Measurements from ENCODE around the gene HOXA13.

Gene HOXA13

DNA sequence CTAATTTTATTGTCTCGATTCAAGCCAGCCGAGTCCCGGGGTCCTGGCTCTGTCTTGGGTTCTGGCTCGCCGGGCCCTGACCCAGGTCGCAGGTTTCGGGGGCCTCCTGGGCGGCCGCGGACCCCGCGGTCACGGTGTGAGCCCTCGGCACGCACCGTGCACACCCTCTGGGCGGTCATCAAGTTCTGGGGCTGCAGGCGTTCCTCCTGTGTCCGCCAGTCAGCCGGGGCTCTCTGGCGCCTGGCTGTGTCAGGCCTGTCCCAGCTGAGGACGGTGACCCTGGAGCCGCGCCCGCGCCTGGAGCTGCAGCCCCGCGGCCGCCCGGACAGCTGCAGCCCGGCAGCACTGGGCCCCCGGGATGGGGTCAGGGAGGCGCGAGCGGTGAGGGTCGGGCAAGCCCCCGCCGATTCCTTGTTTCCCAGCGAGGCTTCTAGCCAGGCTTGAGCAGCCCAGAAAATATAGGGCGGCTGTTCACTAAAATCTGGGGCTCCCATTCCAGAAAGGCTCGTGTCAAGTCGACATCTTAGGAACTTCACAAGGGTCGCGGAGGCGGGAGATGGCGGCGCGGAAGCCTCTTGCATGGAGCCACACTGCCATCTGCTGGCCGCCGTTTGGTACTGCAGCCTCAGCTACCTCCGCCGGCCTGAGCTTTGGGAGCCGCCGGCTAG is 39.2 kb downstream of the HOXA13 start:
- peak; percentile 62 to 70 for DNase-seq (ENCODE audit: extremely low read depth in 1 of 2, low read depth in 1 of 2)

- DNase-seq (ENCODE audit: extremely low read depth in 1 of 2, low read depth in 1 of 2), result no peak
Observed at GRCh38 chr7:27160145-27160545, 39.7 kb downstream of the HOXA13 start.

DNA sequence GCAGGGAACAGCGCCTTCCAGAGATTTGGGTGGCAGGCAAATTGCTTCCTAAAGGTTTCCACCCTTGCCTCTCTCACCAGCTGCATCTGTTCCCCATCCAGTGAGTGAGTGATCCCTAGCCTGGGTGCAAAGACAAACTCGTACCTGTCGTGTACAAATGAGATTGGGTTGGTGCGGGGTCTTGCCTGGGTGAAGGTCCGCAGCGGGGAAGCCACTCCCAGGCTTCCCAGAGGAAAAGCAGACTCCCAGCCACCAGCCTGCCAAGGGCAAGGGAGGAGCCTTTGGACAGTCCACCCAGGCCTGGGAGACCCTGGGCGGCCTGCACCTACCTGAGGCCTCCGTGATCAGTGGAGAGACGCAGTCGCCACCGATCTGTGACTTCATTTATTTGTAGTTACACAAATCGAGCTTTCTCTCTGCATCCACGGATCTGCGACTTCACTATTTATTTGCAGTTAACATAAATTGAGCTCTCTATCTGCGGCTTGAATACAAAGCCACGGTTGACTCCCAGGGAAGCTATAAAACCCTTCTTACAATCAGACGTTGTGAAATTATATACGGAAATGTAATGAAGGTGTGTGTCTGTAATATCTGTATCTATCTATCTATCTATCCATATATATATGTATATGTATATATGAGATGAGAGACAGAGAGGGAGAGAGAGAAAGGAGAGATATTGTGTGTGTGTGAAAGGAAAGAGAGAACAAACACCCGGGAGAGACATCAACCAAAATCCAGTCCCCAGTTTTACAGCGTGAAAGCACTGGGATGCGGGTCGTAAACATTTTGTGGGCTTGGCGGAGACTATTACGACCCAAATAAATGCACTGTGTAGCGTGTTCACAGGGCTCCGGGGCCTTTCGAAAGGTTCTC is 40.4 kb downstream of the HOXA13 start:
- no peak for DNase-seq (ENCODE audit: extremely low read depth in 1 of 2, low read depth in 1 of 2)

- no peak for DNase-seq (ENCODE audit: extremely low read depth in 1 of 2, low read depth in 1 of 2)
Observed at GRCh38 chr7:27158436-27159265, 41.2 kb downstream of the HOXA13 start.

DNA sequence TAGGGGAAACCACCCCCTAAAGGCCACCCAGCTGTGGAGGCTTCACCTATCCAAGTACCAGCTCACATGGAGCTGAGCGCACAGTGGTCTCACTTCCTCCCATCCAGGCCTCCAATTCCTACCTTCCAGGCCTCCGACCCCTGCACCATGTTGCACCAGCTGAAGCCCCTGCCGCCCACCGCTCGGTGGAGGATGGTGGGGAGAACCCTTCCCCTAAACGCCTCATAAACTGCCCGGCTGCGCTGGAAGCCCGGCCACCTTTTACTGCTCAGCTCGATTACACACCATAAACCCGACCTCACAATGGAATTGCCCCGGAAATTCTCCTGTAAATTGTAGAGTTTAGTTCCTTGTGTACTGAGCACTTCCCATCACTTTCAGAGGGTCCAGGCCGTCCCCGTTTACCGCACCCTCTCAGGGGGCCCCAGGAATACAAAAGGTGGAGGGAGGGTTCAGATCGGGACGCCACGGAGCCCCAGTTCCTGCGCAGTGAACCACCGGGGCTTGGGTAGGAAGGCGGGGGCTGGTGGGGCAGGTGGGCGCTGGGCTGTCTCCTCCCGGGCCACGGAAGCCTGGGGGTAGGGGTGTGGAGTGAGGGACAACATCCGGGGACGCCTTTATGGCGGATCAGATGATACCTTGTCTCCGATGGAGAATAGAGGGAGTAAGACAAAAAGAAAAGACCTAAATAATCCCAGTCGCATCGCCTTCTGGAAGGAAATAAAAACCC is 42.0 kb downstream of the HOXA13 start:
- DNase-seq (ENCODE audit: extremely low read depth in 1 of 2, low read depth in 1 of 2), result no peak

DNA sequence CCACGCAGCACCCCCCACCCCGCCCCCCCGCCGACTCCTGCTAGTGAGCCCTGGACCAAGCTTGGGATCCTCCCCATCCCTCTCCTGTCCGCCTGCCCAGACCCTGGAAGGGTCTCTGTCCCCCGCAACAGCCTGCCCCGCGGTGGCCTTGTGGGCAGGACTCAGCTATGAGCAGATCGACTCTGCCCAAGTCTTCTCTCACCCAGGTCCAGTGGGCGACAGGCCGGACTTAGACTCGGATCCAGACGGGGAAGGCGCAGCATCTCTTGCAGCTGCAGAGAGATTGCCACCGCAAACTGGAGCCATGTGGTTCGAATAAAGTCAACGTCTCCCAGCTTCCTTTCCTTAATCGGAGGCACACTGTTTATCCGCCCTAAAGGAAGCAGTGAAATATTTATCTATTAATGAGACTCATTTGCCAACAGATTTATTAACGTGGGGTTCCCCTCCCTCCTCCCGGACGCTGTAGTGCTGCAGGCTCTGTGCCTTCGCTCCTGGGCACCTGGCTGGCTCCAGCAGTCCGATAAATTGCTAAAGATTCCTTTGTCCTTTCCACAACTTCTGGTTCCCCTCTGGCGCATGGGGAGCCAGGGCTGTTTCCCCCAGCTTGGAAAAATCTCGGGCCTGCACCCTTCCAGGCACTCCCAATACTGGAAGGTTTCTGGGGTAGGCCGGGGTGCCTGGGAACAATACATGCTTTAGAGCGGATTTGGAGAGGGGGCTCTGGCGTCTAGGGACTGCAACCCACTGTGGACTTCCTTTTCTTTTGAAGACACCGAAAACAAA is 42.8 kb downstream of the HOXA13 start:
- no peak for DNase-seq (ENCODE audit: extremely low read depth in 1 of 2, low read depth in 1 of 2)

DNA sequence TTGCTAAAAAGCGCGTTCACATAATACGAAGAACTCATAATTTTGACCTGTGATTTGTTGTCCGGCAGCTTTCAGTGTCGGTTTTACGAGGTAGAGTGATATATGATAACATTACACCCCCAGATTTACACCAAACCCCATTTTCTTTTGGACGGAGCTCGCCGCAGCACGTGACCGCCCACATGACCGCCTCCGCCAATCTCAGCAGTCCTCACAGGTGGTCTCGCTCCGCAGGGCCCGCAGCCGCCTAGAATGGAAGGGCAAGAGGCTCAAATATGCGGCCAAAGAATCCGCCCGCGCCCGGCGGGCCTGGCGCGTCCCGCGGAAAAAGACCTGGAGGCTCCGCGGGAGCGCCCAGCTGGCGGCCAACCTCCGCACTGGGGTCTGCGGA is 43.4 kb downstream of the HOXA13 start, which contains the start of gene HOXA7:
Gene HOXA7, minus strand, starts transcription at position 168 of the 391 bp plus-strand sequence. Its CDS starts 130 bp downstream, at position 38.
- no peak for DNase-seq (ENCODE audit: extremely low read depth in 1 of 2, low read depth in 1 of 2)

GRCh38 chr7:27155816-27156507 is 43.9 kb downstream of the HOXA13 start:
- no peak for DNase-seq (ENCODE audit: extremely low read depth in 1 of 2, low read depth in 1 of 2)

DNA sequence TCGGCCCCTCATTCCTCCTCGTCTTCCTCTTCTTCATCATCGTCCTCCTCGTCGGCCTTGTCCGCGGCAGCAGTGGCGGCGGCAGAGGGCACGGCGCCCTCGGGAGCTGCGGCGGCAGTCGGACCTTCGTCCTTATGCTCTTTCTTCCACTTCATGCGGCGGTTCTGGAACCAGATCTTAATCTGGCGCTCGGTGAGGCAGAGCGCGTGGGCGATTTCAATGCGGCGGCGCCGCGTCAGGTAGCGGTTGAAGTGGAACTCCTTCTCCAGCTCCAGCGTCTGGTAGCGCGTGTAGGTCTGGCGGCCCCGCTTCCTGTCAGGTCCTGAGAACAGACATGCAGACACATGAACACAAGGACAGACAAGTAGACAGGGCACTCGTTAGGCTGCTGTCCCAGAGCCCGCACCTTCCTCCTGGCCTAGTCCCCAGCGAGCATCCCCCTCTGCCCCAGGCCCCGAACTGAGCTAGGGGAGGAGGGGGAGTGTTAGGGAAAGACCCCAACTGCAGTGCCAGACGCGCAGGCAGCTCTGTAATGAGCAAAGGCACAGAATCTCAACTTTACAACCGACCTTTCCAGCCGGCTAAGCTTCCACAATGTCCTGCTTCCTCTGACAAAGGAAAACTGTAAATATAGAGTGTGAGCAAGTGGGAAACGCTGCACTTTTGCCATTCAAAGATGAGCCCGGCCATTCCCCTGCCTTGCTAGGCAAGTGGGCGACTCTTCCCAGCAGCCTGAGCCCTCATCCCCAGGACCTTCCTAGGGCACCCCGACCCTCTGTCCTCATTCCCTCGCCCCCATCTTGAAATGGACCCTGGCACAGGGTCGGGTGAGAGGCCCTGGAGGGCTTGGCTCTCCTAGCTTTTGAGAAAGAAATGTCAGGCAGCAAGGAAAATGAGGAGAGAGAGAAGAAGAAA is 44.7 kb downstream of the HOXA13 start:
- DNase-seq (ENCODE audit: extremely low read depth in 1 of 2, low read depth in 1 of 2), result no peak

DNA sequence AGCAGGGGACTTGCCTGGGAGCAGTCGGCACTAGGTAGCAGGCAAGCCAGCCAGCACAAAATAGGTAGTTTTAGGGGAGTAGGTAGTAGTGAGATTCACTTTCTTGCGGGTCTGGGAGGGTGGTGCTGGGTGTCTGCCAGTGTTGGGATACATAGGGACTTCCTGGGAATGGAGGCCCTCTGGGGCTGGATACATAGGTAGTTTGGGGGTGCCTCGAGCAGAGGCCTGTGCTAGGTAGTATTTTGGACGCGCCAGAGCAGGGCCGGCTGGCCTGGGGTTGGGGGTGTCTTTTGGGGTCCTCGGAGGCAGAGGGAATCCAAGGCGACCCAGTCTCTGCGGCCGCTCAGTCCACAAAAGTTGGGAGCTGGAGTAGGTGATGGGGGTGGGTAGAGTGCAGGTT is 45.5 kb downstream of the HOXA13 start:
- no peak for DNase-seq (ENCODE audit: extremely low read depth in 1 of 2, low read depth in 1 of 2)

DNA sequence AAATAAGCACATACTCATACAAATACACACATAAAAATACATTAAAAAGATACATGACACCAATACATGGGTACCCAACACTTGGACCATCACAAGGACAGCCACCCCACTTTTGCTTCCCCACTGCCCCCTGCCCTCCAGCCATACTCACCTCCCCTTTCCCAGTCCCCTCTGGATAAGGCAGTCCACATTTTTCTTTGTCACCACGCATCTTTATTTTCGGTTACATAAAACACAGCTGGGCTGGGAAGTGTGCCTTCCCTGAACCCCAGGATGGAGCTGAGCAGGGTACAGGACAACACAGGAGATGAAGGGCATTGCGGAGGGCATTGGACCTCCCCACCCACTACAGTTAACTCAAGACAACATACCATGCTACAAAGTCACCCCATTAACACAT is 46.4 kb downstream of the HOXA13 start:
- no peak for DNase-seq (ENCODE audit: extremely low read depth in 1 of 2, low read depth in 1 of 2)

DNA sequence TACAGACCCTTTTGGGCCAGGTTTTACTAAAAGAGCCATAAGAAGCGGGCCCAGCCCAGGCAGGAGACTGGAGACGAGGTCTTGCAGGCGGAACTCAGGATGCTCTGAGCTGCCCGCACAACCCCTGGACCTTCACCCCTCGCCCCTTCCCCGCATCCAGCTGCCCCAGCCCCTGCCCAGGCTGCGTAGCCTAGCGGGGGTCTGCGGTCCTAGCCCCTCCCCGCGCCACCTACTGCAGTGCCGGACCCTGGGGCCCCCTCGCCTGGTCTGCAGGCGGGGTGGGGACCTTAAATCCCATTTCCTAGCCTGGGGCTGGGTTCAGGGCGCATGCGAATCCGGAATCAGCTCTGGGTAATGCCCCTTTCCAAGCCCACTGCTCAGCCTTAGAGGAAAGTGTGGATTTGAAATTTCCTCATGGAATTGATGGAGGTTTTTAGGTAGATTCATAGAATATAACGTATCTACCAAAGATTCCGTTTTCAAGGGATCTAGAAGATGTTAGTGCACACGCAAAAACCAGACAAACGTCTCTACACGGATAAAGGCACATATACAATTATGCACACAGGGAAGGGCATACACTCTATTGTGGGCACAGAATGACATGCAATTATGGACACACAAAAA is 47.0 kb downstream of the HOXA13 start:
- no peak for DNase-seq (ENCODE audit: extremely low read depth in 1 of 2, low read depth in 1 of 2)

DNA sequence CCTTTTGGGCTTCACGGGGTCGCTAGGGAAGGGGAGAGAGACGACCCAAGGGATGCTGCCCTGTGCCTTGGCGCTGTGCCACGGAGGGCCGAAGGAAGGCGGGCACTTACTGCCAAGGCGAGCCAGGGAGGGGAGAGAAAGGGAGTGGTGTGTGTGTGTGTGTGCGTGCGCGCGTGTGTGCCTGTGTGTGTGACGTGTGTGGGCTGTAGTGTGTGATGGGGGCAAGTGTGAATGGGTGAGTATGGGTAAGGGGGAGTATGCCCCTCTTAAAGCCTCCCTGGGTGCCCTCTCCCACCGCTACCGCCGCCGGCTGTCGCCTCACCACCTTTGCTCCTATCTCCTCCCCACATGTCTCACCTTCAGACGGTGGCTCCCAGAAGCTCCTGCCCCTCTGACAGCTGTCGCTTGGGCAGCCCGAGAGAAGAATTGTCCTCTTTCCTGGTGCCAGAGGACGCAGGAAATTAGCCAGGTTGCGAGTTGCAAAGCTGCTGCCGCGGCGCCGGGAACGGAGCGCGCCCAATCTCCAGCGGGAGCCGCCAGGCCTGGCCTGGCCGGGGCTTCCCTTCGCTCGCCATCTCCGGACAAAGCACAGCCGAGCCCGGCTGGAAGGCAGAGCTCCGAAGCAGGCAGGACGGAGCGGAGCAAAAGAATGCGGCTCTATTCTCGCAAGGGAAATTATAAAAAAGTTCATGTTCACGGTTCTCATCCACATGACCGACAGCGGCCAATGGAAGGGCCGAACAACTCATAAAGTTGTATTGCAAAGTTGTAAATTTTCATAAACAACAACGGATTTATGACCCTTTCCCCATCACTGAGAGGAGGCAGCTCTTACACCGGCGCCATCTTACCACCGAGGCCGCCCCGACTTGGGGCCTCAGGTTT is 47.7 kb downstream of the HOXA13 start, which contains the start of gene HOXA3:
Gene HOXA3, minus strand, starts transcription at position 653 of the 885 bp plus-strand sequence. CDS start 41,943 bp downstream, outside the sequence.
- DNase-seq (ENCODE audit: extremely low read depth in 1 of 2, low read depth in 1 of 2), result no peak

- no peak for DNase-seq (ENCODE audit: extremely low read depth in 1 of 2, low read depth in 1 of 2)
Observed at GRCh38 chr7:27151341-27151930, 48.5 kb downstream of the HOXA13 start.

DNA sequence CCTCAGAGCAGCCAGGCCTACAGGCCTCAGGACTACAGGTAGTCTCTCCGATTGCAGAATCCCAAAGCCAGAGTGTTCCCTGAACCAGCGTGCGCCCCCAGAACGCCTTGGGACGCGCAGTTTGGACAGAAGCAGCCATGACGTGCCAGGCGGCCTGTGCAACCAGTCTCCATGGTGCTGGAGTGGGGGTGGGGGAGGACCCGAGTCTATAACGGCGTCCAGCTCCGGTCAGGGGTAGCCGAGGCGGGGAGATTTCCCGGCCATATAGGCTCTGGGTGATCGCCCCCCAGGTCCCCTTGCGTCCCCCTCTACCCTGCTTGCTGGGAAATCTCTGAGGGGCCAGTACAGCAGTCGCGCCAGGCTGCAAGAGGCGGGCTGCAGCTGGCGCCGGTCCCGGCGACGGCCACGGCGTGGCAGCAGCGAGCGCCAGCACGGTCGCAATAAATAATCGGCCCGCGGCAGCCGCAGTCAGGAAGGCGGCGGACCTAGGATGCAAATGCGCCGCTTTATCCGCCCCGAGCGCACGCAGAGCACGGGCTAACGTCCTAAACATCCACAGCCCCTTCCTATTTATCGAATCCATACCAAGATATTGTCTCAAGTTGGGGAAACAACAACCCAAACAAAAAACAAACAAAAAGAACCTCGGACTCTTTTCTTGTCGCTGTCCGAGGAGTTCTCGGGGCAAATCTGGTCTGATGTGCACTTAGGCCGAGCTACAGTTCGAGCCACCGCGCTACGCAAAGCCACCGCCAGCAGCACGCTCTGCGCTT is 49.1 kb downstream of the HOXA13 start:
- DNase-seq (ENCODE audit: extremely low read depth in 1 of 2, low read depth in 1 of 2), result peak in 1 of 2 donors; percentile 36
